Measurements from ENCODE around the gene MRNIP.
"Not testable (repeated sequence)": the region's sequence is repeated elsewhere in the genome, so short reads cannot be mapped to it uniquely, and the experiment has no call there.

The MRNIP gene

DNA sequence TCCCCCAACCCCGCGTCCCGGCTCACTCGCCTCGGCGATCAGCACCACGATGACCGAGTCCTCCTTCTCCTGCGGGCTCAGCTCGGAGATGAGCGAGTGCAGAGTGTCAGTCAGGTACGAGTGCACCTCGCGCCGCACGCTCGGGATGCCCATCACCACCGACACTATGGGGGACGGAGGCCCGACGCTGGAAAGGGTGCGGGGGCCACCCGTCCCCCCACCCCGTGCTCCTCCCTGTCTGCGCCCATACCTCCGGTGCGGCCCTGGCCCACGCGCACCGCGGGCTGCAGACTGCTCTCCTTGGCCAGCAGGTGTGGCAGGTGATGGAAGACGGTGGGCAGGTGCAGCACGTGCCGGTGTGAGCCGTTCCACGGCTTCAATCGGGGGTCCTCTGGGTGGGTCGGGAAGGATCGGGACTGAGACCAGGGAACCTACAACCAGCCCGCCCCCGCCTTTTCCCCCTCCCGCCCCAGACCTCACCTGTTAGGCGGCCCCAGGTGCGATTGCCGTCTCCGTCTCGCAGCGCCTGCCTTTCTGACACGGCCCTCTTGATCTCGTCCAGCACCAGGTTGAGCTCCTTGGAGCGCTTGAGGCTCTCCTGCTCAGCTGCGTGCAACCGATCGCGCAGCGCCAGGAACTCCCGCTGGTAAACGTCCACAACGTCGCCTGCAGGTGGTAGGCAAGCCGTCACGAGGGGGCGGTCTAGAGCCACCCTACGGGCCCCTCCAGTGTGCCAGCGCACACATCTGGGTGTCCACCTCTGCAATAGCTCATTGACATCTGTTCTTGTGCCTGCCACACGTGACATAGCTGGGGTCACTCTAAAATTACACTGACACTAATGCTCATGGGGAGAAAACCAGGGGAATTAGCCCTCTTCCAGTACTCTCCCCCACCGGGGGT, 57.1 kb downstream of the MRNIP start:
- DNase-seq, result no peak

GRCh38 chr5:179800696-179801201, 57.9 kb downstream of the MRNIP start:
- DNase-seq, result no peak

DNA sequence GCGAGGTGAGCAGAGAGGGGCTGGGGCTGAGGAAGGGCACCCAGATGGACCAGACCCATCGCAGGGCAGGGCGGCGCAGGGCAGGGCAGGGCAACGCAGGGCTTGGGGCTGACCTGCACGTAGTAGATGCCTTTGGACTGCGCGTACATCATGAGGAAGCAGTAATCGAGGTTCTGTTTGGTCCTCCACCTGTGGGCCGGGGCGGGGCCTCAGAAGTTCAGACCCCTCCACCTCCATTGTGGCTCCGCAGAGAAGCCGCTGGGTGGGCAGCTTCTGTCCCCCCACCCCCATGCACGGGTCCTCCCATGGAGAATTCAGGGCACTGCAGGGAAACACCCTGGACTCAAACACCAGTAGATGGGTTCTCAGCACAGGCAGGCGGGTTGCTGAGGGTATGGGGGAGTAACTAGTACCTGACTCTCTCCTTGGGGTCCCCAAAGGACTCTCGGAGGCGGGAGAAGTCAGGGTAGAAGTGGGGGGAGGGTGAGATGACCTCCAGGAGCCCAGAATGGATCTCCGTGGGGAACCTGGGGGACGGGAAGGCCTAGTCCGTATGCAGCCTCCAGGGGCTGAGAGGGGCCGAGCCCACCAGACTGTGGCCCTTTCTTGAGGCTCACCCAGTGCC, 58.4 kb downstream of the MRNIP start:
- DNase-seq, result no peak

DNA sequence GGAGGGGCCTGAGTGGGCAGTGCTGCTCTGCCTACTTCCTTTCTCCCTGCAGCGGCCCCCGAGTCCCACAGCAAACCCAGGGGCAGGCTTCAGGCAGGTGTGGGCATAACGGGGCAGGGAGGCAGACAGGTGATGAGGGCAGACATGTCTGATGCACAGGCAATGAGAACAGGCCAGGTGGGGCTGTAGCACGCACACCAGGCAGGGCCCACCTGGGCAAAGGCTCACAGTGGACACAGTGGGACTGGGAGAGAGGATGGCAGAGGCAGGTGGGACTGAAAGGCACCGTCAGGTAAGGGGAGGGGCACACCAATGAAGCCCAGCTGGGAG, 59.0 kb downstream of the MRNIP start:
- no peak for DNase-seq

- DNase-seq, result no peak
These were observed 59.6 kb downstream of the MRNIP start for GRCh38 chr5:179798771-179799643.

DNA sequence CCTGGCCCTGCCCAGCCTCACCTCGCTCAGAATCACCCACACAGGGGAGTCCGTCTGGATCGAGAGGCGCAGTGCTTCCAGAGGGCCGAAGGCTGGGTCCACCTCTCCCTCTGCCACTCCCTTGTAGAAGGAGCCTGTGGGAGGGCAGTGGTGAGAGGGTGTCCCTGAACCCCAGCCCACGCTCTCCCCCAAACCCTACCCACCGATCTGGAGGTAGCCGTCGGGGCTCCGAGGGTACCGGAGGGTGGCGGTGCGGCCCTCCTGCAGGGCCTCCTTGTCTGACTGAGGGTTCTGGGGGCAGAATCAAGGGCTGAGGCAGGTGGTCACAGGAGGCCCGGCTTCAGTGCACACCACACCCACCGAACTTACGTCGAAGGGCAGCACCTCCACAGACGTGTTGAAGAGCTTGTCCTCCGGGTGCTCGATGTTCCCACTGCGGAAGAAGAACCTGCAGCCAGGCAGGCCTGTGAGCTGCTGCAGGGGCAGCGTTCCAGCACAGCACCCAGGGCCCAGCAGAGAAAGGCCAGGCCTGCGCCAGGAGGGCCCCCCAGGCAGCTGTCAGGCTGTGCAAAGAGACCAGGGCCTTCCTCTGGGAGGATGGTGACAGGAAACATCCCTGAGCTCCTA, 60.4 kb downstream of the MRNIP start:
- DNase-seq, result no peak

DNA sequence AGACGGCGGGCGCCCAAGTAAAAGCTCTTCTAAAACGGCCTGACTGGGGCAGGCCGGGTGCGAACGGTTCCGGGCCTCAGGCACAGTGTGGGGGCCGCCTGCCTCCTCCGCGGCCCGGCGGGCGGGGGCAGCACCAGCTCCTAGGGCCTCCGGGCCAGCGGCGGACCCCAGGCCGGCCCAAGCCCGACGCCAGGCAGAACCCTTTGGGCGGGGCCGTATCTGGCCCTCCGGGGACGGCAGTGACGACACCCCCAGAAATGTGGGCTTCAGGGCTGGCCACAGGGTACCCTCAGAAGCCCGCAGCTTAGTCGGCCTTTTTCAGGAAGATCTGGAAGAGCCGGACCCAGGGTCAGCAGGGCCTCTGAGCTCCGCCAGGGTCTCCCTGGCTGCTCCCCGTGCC, 60.9 kb downstream of the MRNIP start:
- no peak for DNase-seq

- no peak for DNase-seq
These were observed 61.6 kb downstream of the MRNIP start for GRCh38 chr5:179796877-179797608.

- no peak for DNase-seq
These were observed 62.5 kb downstream of the MRNIP start for GRCh38 chr5:179795863-179796833.

DNA sequence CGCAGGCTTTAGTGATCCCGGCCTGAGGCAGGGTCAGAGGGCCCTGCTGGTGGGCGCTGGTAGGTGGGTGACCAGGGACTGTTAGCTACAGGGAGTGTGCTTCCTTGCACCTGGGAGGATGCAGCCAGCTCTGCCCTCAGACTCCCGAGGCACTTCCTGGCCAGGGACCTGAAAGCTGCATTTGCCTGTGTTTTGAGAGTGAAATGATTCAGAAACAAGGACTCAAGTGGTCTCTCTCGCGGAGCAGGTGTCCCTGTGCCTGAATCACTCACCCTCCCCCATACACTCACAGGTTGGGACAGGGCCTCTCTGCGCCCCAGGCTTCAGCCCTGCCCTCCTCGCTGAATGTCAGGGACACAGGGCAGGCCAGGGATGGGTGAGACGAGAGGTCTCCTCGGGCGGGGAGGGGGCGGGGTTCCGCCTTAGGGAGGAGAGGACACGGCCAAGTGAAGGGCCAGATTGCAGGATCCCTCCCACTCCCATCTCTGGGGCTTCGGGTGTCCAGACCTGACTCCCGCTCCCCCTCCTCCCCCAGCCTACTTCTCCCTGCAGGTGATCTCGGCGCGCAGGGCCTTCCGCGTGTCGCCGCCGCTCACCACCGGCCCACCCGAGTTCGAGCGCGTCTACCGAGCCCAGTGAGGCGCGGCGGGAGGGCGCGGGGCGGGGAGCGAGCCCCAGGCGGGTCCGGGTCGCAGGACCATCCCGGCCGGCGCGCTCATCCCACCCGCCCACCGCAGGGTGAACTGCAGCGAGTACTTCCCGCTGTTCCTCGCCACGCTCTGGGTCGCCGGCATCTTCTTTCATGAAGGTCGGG, 63.4 kb downstream of the MRNIP start:
- no peak for DNase-seq

DNA sequence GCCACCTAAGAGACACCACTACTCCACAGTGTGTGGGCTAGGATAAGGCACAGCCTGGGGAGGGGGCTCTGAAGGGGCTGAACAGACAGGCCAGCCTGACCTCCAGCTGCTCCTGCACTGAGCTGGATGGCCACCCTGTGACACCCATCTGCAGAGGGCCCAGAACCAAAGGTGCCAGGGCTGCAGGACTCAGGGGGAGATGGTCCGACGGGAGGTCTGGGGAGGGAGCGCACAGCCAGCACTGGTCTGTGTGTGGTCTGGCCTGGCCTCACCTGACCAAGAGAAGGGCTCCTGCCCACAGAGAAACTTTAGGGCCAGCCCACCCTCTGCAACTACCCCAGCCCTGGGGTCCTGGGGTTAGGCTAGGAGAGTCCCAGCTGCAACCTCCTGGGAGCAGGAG, 64.0 kb downstream of the MRNIP start:
- DNase-seq, result no peak

GRCh38 chr5:179794171-179794570, 64.4 kb downstream of the MRNIP start:
- no peak for DNase-seq

DNA sequence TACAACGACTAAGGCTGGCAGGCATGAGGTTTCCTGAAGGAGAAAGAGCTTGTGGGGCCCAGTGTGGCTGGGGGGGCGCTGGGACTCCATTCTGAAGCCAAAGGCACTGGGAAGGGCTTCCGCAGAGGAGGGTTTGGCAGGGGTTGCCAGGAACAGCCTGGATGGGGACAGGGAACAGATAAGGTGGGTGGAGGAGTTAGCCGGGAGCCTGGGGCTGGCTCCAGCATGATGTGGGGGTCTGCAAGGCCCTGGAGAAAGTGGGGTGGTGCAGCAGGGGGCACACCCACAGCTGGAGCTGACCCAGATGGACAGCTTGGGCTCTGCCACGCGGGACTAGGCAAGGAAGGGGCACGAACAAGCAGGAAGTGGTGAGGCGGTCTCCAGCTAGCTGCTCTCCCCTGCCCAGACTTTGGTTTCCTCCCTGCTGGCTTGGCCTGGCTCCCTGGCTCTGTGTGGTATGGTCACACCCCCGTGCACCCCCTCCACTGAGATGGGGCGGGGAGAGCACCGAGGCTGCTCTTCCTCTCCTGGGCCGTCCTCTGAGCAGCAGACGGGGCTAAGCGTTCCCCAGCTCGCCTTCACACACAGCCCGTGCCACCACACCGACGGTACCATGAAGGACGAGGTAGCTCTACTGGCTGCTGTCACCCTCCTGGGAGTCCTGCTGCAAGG, 65.0 kb downstream of the MRNIP start, which contains the start of gene LTC4S:
Gene LTC4S, plus strand, starts transcription at position 519 of the 672 bp plus-strand sequence. Its CDS starts 95 bp downstream, at position 614.
- no peak for DNase-seq

GRCh38 chr5:179792612-179793467, 65.8 kb downstream of the MRNIP start:
- no peak for DNase-seq

- no peak for DNase-seq
These were observed 66.6 kb downstream of the MRNIP start for GRCh38 chr5:179791881-179792611.

DNA sequence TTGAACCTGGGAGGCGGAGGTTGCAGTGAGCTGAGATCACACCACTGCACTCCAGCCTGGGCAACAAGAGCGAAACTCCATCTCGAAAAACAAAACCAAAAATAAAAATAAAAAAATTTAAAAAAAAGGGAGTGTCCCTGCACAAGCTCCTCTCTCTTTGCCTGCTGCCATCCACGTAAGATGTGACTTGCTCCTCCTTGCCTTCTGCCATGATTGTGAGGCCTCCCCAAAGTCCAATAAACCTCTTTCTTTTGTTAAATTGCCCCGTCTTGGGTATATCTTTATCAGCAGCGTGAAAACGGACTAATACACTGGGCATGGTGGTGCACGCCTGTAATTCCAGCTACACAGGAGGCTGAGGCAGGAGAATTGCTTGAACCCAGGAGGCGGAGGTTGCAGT, 69.3 kb downstream of the MRNIP start:
- DNase-seq, result not testable (repeated sequence)

DNA sequence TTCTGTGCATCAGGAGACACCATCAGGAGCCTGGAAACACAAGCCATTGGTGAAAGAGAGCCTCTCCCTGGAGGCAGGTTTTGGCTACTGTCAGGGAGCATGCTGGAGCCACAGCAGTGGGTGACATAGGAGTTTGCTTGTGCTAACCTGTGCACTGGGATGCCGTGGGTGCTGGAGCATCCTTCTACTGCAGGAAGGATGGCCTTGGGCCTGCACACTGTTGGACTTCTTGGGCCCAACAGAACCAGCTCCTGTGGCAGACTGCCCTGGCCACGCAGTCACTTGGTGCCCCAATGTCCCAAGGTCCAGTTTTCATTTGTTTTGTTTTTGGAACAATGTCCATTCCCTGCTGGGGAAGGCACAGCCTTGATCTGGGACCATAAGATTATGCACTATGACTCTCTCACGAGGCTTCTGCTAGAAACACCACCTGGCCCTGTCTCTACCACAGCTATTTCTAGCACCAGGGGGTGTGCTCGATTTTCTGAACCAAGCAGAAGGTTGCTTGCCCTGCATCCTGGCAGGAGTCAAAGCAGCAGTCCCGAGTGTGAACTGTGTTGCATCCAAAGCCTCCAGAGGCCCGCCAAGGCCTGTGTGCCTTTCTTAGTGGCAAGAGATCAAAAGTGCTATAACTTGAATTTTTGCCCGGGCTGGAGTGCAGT, 70.3 kb downstream of the MRNIP start:
- DNase-seq, result no peak
